Upper lobe of right lung (tissue), 1 donor: ENCODE data around the gene CALHM6. TPM values are rescaled to one million over a fixed set of nuclear protein-coding genes. Genes with fewer than 3 reads are reported as not detected.

Experiments
- ATAC-seq: fragments of 200-7000 bp; cut with Tn5 transposase; one replicate; pipeline ENCODE4 v1.9.1; 2020; ENCODE audit warnings: mild to moderate bottlenecking, moderate library complexity
- DNase-seq: peaks from one replicate; pipeline ENCODE4 v3.0.0-alpha.2; 2020
- H3K27ac ChIP-seq: fragments of 200-600 bp; one replicate; pipeline ENCODE4 v1.8.0; 2022
- H3K27me3 ChIP-seq: fragments of 200-600 bp; one replicate; pipeline ENCODE4 v1.8.0; 2022; ENCODE audit warnings: mild to moderate bottlenecking
- H3K36me3 ChIP-seq: fragments of 200-600 bp; one replicate; pipeline ENCODE4 v1.8.0; 2022
- H3K4me1 ChIP-seq: fragments of 200-600 bp; one replicate; pipeline ENCODE4 v1.8.0; 2022
- H3K4me3 ChIP-seq: fragments of 200-600 bp; one replicate; pipeline ENCODE4 v1.8.0; 2022; ENCODE audit warnings: mild to moderate bottlenecking
- H3K9me3 ChIP-seq: fragments of 200-600 bp; one replicate; pipeline ENCODE4 v1.8.0; 2022
- CTCF ChIP-seq: fragments of 200-600 bp; IDR thresholded peaks from one replicate; pipeline ENCODE4 v1.8.0; 2022; ENCODE audit warnings: antibody characterized with exemption
- intact Hi-C: fragments of 100-400 bp; cut with DNase I; formaldehyde crosslinking; loops from one replicate; pipeline ENCODE4 v1.11.0; 2022
- total RNA-seq: library from RNA; stranded (reverse); fragmentation: NEBNext Ultra II Directional; extraction: Animal tissue kit (Norgen Biotek cat#: 25700); gene quantifications from one replicate; pipeline ENCODE4 v1.2.1, GENCODE V29; 2021
- donor health status: DM: no; HTN: yes; CAD: no; lungs with severe emphysema.

Gene CALHM6
- total RNA-seq, 1 donor from 2014 or later: 3.6 TPM

- TF ChIP-seq CTCF: no peak
- ATAC-seq: no peak
- H3K4me3 ChIP-seq: no peak overlapping the region
Observed at GRCh38 chr6:116458264-116458663, 2.9 kb upstream of the CALHM6 start.

GRCh38 chr6:116459927-116460326 is 1.2 kb upstream of the CALHM6 start:
- no peaks in the 10 kb centered on the region for H3K36me3 ChIP-seq
- no peaks in the 10 kb centered on the region for H3K9me3 ChIP-seq
- H3K27me3 ChIP-seq: peaks cover 7% of the 10 kb centered on the region
- no peak overlapping the region for H3K4me3 ChIP-seq
- intact Hi-C loops: no loop called here
- ATAC-seq (no peak), DNase-seq (no peak)
- peaks cover 7% of the 10 kb centered on the region for H3K4me1 ChIP-seq
- no peak overlapping the region for H3K27ac ChIP-seq
- no peak for TF ChIP-seq CTCF

More at GRCh38 chr6:116458264-116458663, 2.9 kb upstream of the CALHM6 start:
- Histone ChIP-seq H3K36me3 (no peaks in the 10 kb centered on the region), H3K27me3 (peaks cover 7% of the 10 kb centered on the region), H3K4me1 (peaks cover 7% of the 10 kb centered on the region), H3K27ac (no peak overlapping the region), H3K9me3 (no peaks in the 10 kb centered on the region)
- DNase-seq: no peak
- intact Hi-C loops: no loop called here

- H3K27me3 ChIP-seq: peaks cover 7% of the 10 kb centered on the region
- no peak overlapping the region for H3K27ac ChIP-seq
- intact Hi-C loops: no loop called here
- H3K36me3 ChIP-seq: no peaks in the 10 kb centered on the region
- H3K4me1 ChIP-seq: peaks cover 7% of the 10 kb centered on the region
- peak; percentile 91 for ATAC-seq
- peak; percentile 80 for DNase-seq
- peak overlapping the region; percentile 47 for H3K4me3 ChIP-seq
- no peaks in the 10 kb centered on the region for H3K9me3 ChIP-seq
- TF ChIP-seq CTCF: no peak
Observed at GRCh38 chr6:116461932-116462885, 1.0 kb downstream of the CALHM6 start.

- Histone ChIP-seq H3K27me3 (peaks cover 7% of the 10 kb centered on the region), H3K9me3 (no peaks in the 10 kb centered on the region), H3K27ac (no peak overlapping the region), H3K4me3 (no peak overlapping the region), H3K36me3 (no peaks in the 10 kb centered on the region), H3K4me1 (peaks cover 7% of the 10 kb centered on the region)
- ATAC-seq (no peak), DNase-seq (no peak)
- intact Hi-C loops: no loop called here
- TF ChIP-seq CTCF: no peak
Observed at GRCh38 chr6:116463301-116463700, 2.1 kb downstream of the CALHM6 start.

GRCh38 chr6:116465246-116465645 is 4.1 kb downstream of the CALHM6 start:
- Histone ChIP-seq H3K4me3 (no peak overlapping the region), H3K27me3 (peaks cover 7% of the 10 kb centered on the region), H3K9me3 (no peaks in the 10 kb centered on the region), H3K36me3 (no peaks in the 10 kb centered on the region), H3K27ac (no peak overlapping the region), H3K4me1 (peaks cover 7% of the 10 kb centered on the region)
- peak; percentile 64 for ATAC-seq
- DNase-seq: no peak
- TF ChIP-seq CTCF: no peak
- intact Hi-C loops: no loop called here
